Mammary epithelial cell (primary cell): ENCODE measurements around the gene TIMM17A.

ENCODE experiments used
- CTCF ChIP-seq, 2 donors: IDR thresholded peaks in 1 of 2; conservative IDR thresholded peaks in 1 of 2; 2 replicates each; pipeline ENCODE4 v1.5.1; 2011 to 2012; ENCODE audit warnings: inconsistent platforms in 2 of 2, low read length in 2 of 2, mild to moderate bottlenecking in 2 of 2, control low read depth in 1 of 2, low read depth in 1 of 2; ENCODE audit not compliant: insufficient read depth in 1 of 2; ENCODE audit errors: extremely low read depth in 1 of 2
- EZH2 ChIP-seq: IDR thresholded peaks from 2 replicates; pipeline ENCODE4 v1.6.1; 2012; ENCODE audit warnings: low read length, inconsistent platforms, borderline replicate concordance

DNA sequence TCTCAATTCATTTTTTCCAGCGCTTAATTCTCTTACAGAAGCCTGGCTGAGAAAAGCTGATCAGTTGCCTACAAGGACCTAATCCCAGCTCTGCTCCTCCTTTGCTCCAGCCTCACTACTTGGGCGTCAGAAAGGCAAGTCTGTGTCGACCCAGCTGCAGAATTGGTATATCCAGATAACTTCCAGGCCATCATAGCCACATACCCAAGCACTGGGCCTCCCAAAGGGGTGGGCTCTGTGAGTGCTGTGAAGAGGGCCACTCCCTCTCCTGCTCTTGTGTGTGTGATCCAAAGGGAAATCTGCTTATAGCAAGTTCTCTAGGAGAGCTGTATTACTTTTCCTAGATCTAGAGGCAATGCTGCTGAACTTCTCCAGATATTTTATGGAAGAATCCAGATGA, 27.0 kb upstream of the TIMM17A start:
- TF ChIP-seq CTCF (conservative IDR thresholded peaks at IDR 0.05 in 1 of 2, IDR thresholded peaks at IDR 0.05 in 1 of 2; ENCODE audit: extremely low read depth in 1 of 2, insufficient read depth in 1 of 2, low read depth in 1 of 2, low read length in 2 of 2) (no peak), EZH2 (no peak)
